Choroid plexus epithelial cell (primary cell): ENCODE data around the gene TIMELESS.

Source experiments
- DNase-seq: peaks from one replicate; pipeline ENCODE4 v3.0.0-alpha.2; 2010; ENCODE audit warnings: low read depth
- H3K4me3 ChIP-seq: 2 replicates; pipeline ENCODE4 v1.5.1; 2011; ENCODE audit warnings: low read depth, mild to moderate bottlenecking, control low read depth, low read length, moderate library complexity
- TF ChIP-seq, protein P1 (sequence below): conservative IDR thresholded peaks from 2 replicates; pipeline ENCODE4 v1.5.1; 2011; ENCODE audit warnings: low read depth, mild to moderate bottlenecking, control low read depth, inconsistent platforms, low read length, moderate library complexity

The TIMELESS gene

DNA sequence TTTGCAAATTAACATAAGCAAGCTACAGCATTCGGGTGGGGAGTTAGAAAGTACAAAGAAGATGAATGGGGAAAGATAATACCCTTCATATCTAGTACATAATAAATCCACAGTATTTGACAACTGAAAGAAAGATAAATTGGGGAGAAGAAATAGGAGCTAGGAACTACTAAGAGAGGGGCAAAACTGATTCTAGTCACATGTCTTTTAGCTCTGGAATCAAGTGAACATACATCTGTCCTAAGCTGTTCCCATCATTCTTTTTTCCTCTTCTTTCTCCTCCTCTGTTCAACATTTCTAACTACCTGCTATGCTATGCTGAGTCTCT, 71.3 kb downstream of the TIMELESS start:
- H3K4me3 ChIP-seq = no peak overlapping the region
- no peak for DNase-seq
- TF ChIP-seq, protein P1, sequence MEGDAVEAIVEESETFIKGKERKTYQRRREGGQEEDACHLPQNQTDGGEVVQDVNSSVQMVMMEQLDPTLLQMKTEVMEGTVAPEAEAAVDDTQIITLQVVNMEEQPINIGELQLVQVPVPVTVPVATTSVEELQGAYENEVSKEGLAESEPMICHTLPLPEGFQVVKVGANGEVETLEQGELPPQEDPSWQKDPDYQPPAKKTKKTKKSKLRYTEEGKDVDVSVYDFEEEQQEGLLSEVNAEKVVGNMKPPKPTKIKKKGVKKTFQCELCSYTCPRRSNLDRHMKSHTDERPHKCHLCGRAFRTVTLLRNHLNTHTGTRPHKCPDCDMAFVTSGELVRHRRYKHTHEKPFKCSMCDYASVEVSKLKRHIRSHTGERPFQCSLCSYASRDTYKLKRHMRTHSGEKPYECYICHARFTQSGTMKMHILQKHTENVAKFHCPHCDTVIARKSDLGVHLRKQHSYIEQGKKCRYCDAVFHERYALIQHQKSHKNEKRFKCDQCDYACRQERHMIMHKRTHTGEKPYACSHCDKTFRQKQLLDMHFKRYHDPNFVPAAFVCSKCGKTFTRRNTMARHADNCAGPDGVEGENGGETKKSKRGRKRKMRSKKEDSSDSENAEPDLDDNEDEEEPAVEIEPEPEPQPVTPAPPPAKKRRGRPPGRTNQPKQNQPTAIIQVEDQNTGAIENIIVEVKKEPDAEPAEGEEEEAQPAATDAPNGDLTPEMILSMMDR = no peak

DNA sequence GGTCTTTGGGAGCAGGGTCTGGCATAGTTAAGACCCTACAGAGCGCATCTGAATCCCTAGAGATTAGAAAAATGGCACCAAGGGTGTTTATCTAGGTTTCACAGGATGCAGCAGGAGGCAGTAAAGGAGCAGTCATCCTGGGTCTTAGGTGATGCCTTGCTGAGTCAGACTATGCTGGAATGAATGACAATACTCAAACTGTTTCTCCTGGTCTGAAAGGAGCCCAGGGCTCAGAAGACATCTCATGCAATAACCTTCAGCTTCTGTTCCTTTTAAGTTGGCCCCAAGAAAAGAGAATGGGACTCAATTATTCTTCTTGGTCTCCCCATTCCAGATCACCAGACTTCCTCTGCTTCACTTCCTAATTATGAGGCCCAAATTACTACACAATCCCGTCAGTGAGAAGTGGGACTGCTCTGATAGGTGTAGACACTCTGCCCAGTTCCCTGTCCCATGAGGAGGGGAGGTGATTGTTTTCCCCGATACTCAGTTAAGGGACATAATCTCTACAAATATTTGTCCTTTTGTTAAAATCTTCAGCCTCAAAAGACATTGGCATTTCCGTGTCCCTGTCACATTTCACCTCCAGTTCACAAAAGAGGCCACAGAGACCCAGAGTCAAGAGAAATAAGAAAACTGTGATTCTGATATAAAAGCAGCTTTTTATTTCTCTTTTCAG, 71.8 kb downstream of the TIMELESS start:
- peak; percentile 59 for DNase-seq
- no peak overlapping the region for H3K4me3 ChIP-seq
- TF ChIP-seq, protein P1 = peak; percentile 46

DNA sequence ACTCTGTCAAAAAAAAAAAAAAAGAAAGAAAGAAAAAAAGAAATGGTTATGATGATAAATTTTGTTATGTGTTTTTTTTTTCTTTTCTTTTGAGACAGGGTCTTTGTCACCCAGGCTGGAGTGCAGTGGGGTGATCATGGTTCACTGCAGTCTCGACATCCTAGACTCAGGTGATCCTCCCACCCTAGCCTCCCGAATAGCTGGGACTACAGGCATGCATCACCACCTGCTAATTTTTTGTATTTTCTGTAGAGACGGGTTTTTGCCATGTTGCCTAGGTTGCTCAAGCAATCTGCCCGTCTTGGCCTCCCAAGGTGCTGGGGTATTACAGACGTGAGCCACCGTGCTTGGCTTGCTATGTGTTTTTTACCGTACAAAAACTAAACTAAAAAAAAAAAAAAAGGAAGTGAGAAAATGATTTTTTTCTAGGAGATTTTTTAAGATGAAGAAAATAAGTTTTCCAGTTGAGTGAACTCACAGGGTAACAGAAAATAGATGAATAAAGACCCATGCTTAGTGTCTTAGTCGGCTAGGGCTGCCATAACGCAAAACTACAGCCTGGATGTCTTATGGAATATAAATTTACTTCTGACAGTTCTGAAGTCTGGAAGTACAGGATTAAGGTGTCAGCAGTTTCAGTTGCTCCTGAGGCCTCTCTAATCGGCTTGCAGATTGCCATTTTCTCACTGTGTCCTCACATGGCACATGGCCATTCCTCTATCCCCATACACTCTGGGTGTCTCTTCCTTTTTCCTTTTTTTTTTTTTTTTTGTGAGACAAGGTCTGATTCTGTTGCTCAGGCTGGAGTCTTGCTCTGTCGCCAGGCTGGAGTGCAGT, 73.4 kb downstream of the TIMELESS start:
- no peak for DNase-seq
- no peak overlapping the region for H3K4me3 ChIP-seq
- TF ChIP-seq, protein P1 = no peak

DNA sequence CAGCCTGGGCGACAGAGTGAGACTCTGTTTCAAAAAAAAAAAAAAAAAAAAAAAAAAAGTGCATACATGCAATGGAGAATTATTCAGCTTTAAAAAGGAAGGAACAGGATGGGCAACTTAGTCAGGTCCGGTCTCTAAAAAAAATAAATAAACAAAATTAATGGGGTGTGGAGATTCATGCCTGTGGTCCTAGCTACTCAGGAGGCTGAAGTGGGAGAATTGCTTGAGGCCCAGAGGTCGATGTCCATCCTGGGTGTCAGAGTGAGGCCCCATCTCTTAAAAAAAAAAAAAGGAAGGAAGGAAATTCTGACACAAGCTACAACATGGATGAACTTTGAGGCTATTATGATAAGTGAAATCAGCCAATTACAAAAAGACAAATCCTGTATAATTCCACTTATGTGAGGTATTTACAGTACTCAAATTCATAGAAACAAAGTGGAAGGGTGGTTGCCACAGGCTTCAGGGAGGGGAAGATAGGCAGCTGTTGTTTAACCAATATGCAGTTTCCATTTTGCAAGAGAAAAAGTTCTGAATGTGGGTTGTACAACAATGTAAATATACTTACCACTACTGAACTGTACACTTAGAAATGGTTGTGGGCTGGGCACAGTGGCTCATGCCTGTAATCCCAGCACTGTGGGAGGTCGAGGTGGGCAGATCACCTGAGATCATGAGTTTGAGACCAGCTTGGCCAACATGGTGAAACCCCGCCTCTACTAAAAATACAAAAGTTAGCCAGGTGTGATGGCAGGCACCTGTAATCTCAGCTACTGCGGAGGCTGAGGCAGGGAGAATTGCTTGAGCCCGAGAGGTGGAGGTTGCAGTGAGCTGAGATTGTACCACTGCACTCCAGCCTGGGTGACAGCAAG, 74.3 kb downstream of the TIMELESS start:
- TF ChIP-seq, protein P1 = no peak
- no peak for DNase-seq
- H3K4me3 ChIP-seq = no peak overlapping the region

DNA sequence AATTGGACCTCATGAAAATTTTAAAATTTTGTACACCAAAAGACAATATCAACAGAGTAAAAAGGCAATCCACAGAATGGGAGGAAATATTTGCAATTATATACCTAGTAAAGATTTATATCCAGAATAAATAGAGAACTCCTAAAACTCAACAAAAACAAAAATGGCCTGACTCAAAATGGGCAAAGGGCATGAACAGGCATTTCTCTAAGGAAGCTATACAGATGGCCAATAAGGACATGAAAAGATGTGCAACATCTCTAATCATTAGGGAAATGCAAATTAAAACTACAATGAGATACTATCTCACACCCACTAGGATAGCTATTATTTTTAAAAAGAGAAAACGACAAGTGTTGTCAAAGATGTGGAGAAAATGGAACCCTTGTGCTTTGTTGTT, 75.7 kb downstream of the TIMELESS start:
- no peak for DNase-seq
- no peak overlapping the region for H3K4me3 ChIP-seq
- TF ChIP-seq, protein P1 = no peak

DNA sequence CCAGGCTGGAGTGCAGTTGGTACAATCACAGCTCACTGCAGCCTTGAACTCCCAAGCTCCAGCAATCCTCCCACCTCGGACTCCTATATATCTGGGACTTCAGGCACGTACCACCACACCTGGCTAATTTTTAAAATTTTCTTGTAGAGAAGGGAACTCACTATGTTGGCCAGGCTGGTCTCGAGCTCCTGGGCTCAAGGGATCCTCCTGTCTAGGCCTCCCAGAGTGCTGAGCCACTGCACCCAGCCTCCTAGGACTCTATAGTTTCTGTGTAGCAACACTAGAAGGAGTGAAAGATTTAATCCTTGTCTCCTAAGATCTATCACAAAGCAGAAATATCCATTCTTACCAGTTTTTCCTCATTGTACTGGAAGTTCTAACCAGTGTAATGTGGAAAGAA, 82.3 kb downstream of the TIMELESS start:
- H3K4me3 ChIP-seq = no peak overlapping the region
- no peak for DNase-seq
- TF ChIP-seq, protein P1 = no peak
